ENCODE data around the gene MTMR10.
A peak's percentile ranks its signal among the peaks of the same experiment; 100 is the strongest.

The MTMR10 gene

GRCh38 chr15:31012455-31012854 is 21.0 kb upstream of the MTMR10 start:
- no peak for DNase-seq (ENCODE audit: low read depth in 1 of 2, low spot score in 1 of 2)
- Histone ChIP-seq H3K27ac (replicated peaks) (no peak overlapping the region), H3K27me3 (ENCODE audit: insufficient read depth, poor library complexity, severe bottlenecking) (no peaks in the 10 kb centered on the region), H3K4me3 (replicated peaks; ENCODE audit: insufficient read depth, low read length) (no peak overlapping the region)
- TF ChIP-seq POLR2AphosphoS5 (IDR thresholded peaks at IDR 0.05; ENCODE audit: low read depth) (no peak), CTCF (IDR thresholded peaks at IDR 0.05; ENCODE audit: insufficient read depth, low read length) (no peak), SPI1 (IDR thresholded peaks at IDR 0.05; ENCODE audit: borderline replicate concordance, low read depth) (no peak)

GRCh38 chr15:31010036-31010435 is 18.6 kb upstream of the MTMR10 start:
- H3K27me3 ChIP-seq (ENCODE audit: insufficient read depth, poor library complexity, severe bottlenecking): no peaks in the 10 kb centered on the region
- H3K27ac ChIP-seq (replicated peaks): no peak overlapping the region
- TF ChIP-seq SPI1 (IDR thresholded peaks at IDR 0.05; ENCODE audit: borderline replicate concordance, low read depth) (no peak), REST (IDR thresholded peaks at IDR 0.05; ENCODE audit: insufficient replicate concordance, low read depth) (no peak), POLR2AphosphoS5 (IDR thresholded peaks at IDR 0.05; ENCODE audit: low read depth) (no peak), GABPA (IDR thresholded peaks at IDR 0.05; ENCODE audit: low read depth) (no peak), CTCF (IDR thresholded peaks at IDR 0.05; ENCODE audit: insufficient read depth, low read length) (no peak)
- H3K4me3 ChIP-seq (replicated peaks; ENCODE audit: insufficient read depth, low read length): no peak overlapping the region
- DNase-seq (ENCODE audit: low read depth in 1 of 2, low spot score in 1 of 2): no peak

GRCh38 chr15:31005660-31006059 is 14.2 kb upstream of the MTMR10 start:
- no peak for TF ChIP-seq SPI1 (IDR thresholded peaks at IDR 0.05; ENCODE audit: borderline replicate concordance, low read depth)
- no peak for TF ChIP-seq REST (IDR thresholded peaks at IDR 0.05; ENCODE audit: insufficient replicate concordance, low read depth)
- TF ChIP-seq CTCF (IDR thresholded peaks at IDR 0.05; ENCODE audit: insufficient read depth, low read length): no peak
- no peak for TF ChIP-seq POLR2AphosphoS5 (IDR thresholded peaks at IDR 0.05; ENCODE audit: low read depth)
- TF ChIP-seq GABPA (IDR thresholded peaks at IDR 0.05; ENCODE audit: low read depth): no peak
- H3K4me3 ChIP-seq (replicated peaks; ENCODE audit: insufficient read depth, low read length): no peak overlapping the region
- DNase-seq (ENCODE audit: low read depth in 1 of 2, low spot score in 1 of 2): no peak

GRCh38 chr15:31004220-31004733 is 12.8 kb upstream of the MTMR10 start:
- no peak for TF ChIP-seq POLR2AphosphoS5 (IDR thresholded peaks at IDR 0.05; ENCODE audit: low read depth)
- TF ChIP-seq SPI1 (IDR thresholded peaks at IDR 0.05; ENCODE audit: borderline replicate concordance, low read depth): peak; percentile 71; the same call in 1 of the 2 replicates
- DNase-seq (ENCODE audit: low read depth in 1 of 2, low spot score in 1 of 2): peak; percentile 60 to 66
- Histone ChIP-seq H3K27me3 (ENCODE audit: insufficient read depth, poor library complexity, severe bottlenecking) (no peaks in the 10 kb centered on the region), H3K4me3 (replicated peaks; ENCODE audit: insufficient read depth, low read length) (no peak overlapping the region), H3K27ac (replicated peaks) (no peak overlapping the region)

More at GRCh38 chr15:31005660-31006059, 14.2 kb upstream of the MTMR10 start:
- Histone ChIP-seq H3K27ac (replicated peaks) (no peak overlapping the region), H3K27me3 (ENCODE audit: insufficient read depth, poor library complexity, severe bottlenecking) (no peaks in the 10 kb centered on the region)

Measured in HL-60 (cell line).